H1 (cell line): ENCODE measurements around the gene C19orf85. TPM values are rescaled to one million over a fixed set of nuclear protein-coding genes. Genes with fewer than 3 reads are reported as not detected.

ENCODE experiments used
- KDM5A ChIP-seq: fragments of 200-600 bp; IDR thresholded peaks from 2 replicates; pipeline ENCODE4 v1.7.1; 2012; ENCODE audit warnings: mild to moderate bottlenecking, low read length, inconsistent platforms, mixed read lengths
- polyA plus RNA-seq, 7 experiments: library from polyadenylated mRNA; depleted of rRNA in 3 of 7; stranded (reverse) in 5 of 7; unstranded in 2 of 7; fragments of >200 nt in 5 of 7; fragments of 200-250 nt in 2 of 7; gene quantifications; 1 replicate in 5 of 7; 2 replicates in 1 of 7; 4 replicates in 1 of 7; pipeline versions ENCODE4 v1.2.1 to v1.2.3, GENCODE V29; 2011 to 2013; ENCODE audit warnings: missing spikeins in 2 of 7, mixed read lengths in 2 of 7
- total RNA-seq: library from RNA; stranded (reverse); fragmentation: NEBNext Ultra II Directional; extraction: Animal tissue kit (Norgen Biotek cat#: 25700); gene quantifications from 2 replicates; pipeline ENCODE4 v1.2.1, GENCODE V29; 2021

C19orf85 gene
- total and polyA plus RNA-seq, 2 of the 8 experiments (the other 6 are each of a cell fraction or from before 2014, with no cell fraction given): 2.2 to 3.2 TPM

DNA sequence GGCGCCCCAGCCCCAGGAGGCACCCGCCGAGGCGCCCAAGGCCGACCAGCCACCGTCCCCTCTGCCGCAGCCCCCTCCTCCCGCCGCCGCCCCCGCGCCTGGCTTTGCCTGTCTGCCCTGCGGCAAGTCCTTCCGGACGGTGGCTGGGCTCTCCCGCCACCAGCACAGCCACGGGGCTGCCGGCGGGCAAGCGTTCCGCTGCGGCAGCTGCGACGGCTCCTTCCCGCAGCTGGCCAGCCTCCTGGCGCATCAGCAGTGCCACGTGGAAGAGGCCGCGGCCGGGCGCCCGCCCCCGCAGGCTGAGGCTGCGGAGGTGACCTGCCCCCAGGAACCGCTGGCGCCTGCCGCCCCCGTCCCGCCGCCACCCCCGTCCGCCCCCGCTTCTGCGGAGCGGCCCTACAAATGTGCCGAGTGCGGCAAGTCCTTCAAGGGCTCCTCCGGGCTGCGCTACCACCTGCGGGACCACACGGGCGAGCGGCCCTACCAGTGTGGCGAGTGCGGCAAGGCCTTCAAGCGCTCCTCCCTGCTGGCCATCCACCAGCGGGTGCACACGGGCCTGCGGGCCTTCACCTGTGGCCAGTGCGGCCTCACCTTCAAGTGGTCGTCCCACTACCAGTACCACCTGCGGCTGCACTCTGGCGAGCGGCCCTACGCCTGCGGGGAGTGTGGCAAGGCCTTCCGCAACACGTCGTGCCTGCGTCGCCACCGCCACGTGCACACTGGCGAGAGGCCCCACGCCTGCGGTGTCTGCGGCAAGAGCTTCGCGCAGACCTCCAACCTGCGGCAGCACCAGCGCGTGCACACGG, 17.8 kb upstream of the C19orf85 start (continued):
- TF ChIP-seq KDM5A: no peak
